Mucosa of descending colon (tissue), 3 donors: ENCODE measurements around the gene ERBB2. TPM values are rescaled to one million over a fixed set of nuclear protein-coding genes. Genes with fewer than 3 reads are reported as not detected.
"Not testable (repeated sequence)": the region's sequence is repeated elsewhere in the genome, so short reads cannot be mapped to it uniquely, and the experiment has no call there.

ENCODE experiments used
- ATAC-seq: fragments of 200-7000 bp; cut with Tn5 transposase; one replicate; pipeline ENCODE4 v1.9.1; 2020; ENCODE audit warnings: mild to moderate bottlenecking, moderate library complexity
- DNase-seq, 3 donors: peaks; one replicate each; pipeline ENCODE4 v3.0.0-alpha.2; 2020
- H3K36me3 ChIP-seq: fragments of 200-600 bp; one replicate; pipeline ENCODE4 v1.8.0; 2021; ENCODE audit warnings: low read depth, mild to moderate bottlenecking
- H3K4me1 ChIP-seq: fragments of 200-600 bp; one replicate; pipeline ENCODE4 v1.8.0; 2021; ENCODE audit warnings: low read depth, mild to moderate bottlenecking
- H3K4me3 ChIP-seq: fragments of 200-600 bp; one replicate; pipeline ENCODE4 v1.8.0; 2021; ENCODE audit warnings: mild to moderate bottlenecking
- H3K9me3 ChIP-seq: fragments of 200-600 bp; one replicate; pipeline ENCODE4 v1.8.0; 2021; ENCODE audit warnings: mild to moderate bottlenecking
- intact Hi-C, 2 donors: fragments of 100-400 bp; cut with DNase I in 1 of 2; cut with micrococcal nuclease in 1 of 2; formaldehyde crosslinking; loops; one replicate each; pipeline versions ENCODE4 v1.11.0 to v1.11.1; 2022; cut with DNase I, micrococcal nuclease
- total RNA-seq, 3 donors: library from RNA; stranded (reverse); fragmentation: NEBNext Ultra II Directional in 2 of 3; extraction: Animal tissue kit (Norgen Biotek cat#: 25700) in 2 of 3; gene quantifications; one replicate each; pipeline versions ENCODE4 v1.2.1 to v1.2.4, GENCODE V29; 2021 to 2023
- TF ChIP-seq, protein P1 (sequence below): fragments of 200-600 bp; IDR thresholded peaks from one replicate; pipeline ENCODE4 v1.8.0; 2022; ENCODE audit warnings: antibody characterized with exemption, mild to moderate bottlenecking
- donor health status: DM: no; HTN: no; CAD: no; lungs with moderate emphysema.
- donor health status: DM: no; HTN: no; CAD: no.
- donor health status: DM: no; HTN: yes; CAD: no.

ERBB2 gene
- total RNA-seq, 3 donors from 2014 or later = 104 to 284 (median 161) TPM

DNA sequence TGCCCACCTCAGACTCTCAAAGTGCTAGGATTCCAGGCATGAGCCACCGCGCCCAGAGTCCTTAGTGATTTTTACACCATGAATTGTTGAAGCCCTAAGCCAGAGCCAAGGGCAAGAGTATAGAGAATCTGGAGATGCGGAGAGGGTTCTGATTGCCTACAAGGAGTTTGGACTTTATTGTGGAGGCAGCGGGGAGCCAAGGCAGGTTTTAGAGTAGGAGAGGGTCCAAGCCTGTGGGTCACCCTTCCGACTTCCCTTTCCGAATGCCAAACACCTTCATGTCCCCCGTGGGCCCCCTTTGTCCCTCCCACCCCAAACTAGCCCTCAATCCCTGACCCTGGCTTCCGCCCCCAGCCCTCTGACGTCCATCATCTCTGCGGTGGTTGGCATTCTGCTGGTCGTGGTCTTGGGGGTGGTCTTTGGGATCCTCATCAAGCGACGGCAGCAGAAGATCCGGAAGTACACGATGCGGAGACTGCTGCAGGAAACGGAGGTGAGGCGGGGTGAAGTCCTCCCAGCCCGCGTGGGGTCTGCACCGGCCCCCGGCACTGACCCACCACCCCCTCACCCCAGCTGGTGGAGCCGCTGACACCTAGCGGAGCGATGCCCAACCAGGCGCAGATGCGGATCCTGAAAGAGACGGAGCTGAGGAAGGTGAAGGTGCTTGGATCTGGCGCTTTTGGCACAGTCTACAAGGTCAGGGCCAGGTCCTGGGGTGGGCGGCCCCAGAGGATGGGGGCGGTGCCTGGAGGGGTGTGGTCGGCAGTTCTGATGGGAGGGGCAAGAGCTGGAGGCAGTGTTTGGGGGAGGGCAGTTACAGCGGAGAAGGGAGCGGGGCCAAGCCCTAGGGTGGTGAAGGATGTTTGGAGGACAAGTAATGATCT lies 23.3 kb downstream of the ERBB2 start:
- H3K36me3 ChIP-seq = no peaks in the 10 kb centered on the region
- peak; percentile 77 for ATAC-seq
- H3K9me3 ChIP-seq = no peaks in the 10 kb centered on the region
- intact Hi-C loops = no loop called here
- peaks cover 4% of the 10 kb centered on the region for H3K4me1 ChIP-seq
- TF ChIP-seq, protein P1, sequence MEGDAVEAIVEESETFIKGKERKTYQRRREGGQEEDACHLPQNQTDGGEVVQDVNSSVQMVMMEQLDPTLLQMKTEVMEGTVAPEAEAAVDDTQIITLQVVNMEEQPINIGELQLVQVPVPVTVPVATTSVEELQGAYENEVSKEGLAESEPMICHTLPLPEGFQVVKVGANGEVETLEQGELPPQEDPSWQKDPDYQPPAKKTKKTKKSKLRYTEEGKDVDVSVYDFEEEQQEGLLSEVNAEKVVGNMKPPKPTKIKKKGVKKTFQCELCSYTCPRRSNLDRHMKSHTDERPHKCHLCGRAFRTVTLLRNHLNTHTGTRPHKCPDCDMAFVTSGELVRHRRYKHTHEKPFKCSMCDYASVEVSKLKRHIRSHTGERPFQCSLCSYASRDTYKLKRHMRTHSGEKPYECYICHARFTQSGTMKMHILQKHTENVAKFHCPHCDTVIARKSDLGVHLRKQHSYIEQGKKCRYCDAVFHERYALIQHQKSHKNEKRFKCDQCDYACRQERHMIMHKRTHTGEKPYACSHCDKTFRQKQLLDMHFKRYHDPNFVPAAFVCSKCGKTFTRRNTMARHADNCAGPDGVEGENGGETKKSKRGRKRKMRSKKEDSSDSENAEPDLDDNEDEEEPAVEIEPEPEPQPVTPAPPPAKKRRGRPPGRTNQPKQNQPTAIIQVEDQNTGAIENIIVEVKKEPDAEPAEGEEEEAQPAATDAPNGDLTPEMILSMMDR = no peak
- peak; percentile 64 to 80 (median 65) for DNase-seq
- H3K4me3 ChIP-seq = no peak overlapping the region

DNA sequence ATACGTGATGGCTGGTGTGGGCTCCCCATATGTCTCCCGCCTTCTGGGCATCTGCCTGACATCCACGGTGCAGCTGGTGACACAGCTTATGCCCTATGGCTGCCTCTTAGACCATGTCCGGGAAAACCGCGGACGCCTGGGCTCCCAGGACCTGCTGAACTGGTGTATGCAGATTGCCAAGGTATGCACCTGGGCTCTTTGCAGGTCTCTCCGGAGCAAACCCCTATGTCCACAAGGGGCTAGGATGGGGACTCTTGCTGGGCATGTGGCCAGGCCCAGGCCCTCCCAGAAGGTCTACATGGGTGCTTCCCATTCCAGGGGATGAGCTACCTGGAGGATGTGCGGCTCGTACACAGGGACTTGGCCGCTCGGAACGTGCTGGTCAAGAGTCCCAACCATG lies 24.9 kb downstream of the ERBB2 start:
- Histone ChIP-seq H3K36me3 (no peaks in the 10 kb centered on the region), H3K9me3 (no peaks in the 10 kb centered on the region), H3K4me3 (no peak overlapping the region), H3K4me1 (peaks cover 5% of the 10 kb centered on the region)
- intact Hi-C loops = no loop called here
- no peak for ATAC-seq
- DNase-seq = peak in 1 of 3 donors; percentile 46
- TF ChIP-seq, protein P1 = no peak

DNA sequence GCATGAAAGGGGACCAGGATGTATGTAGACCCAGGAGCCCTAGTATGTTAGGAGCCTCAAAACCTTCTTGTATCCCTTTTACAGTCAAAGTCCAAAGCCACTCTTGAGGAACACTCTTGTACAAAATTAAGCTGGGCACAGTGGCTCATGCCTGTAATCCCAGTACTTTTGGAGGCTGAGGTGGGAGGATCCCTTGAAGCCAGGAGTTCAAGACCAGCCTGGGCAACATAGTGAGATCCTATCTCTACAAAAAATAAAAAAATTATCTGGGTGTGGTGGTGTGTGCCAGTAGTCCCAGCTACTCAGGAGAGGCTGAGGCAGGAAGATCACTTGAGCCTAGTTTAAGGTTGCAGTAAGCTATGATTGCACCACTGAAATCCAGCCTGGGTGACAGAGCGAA lies 26.1 kb downstream of the ERBB2 start:
- ATAC-seq, H3K9me3 ChIP-seq, H3K36me3 ChIP-seq, H3K4me3 ChIP-seq, intact Hi-C loops, DNase-seq, H3K4me1 ChIP-seq: not testable (repeated sequence)

DNA sequence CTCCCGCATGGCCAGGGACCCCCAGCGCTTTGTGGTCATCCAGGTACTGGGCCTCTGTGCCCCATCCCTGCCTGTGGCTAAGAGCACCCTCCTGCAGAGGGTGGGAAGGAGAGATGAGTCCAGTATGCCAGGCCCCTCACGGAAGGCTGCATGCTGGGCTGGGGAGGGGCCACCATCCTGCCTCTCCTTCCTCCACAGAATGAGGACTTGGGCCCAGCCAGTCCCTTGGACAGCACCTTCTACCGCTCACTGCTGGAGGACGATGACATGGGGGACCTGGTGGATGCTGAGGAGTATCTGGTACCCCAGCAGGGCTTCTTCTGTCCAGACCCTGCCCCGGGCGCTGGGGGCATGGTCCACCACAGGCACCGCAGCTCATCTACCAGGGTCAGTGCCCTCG lies 26.8 kb downstream of the ERBB2 start:
- H3K4me1 ChIP-seq = peaks cover 7% of the 10 kb centered on the region
- intact Hi-C loops = no loop called here
- H3K9me3 ChIP-seq = no peaks in the 10 kb centered on the region
- no peaks in the 10 kb centered on the region for H3K36me3 ChIP-seq
- TF ChIP-seq, protein P1 = no peak
- ATAC-seq (no peak), DNase-seq (peak in 1 of 3 donors; percentile 44)
- no peak overlapping the region for H3K4me3 ChIP-seq

DNA sequence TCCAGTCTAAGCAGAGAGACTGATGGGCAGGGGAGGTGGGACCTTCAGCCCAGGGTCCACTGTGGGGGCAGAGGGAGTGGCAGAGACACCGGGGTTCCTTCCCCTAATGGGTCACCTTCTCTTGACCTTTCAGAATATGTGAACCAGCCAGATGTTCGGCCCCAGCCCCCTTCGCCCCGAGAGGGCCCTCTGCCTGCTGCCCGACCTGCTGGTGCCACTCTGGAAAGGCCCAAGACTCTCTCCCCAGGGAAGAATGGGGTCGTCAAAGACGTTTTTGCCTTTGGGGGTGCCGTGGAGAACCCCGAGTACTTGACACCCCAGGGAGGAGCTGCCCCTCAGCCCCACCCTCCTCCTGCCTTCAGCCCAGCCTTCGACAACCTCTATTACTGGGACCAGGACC lies 27.7 kb downstream of the ERBB2 start:
- H3K9me3 ChIP-seq = no peaks in the 10 kb centered on the region
- H3K36me3 ChIP-seq = no peaks in the 10 kb centered on the region
- DNase-seq (no peak), ATAC-seq (no peak)
- TF ChIP-seq, protein P1 = no peak
- peaks cover 7% of the 10 kb centered on the region for H3K4me1 ChIP-seq
- no peak overlapping the region for H3K4me3 ChIP-seq
- intact Hi-C loops = no loop called here

DNA sequence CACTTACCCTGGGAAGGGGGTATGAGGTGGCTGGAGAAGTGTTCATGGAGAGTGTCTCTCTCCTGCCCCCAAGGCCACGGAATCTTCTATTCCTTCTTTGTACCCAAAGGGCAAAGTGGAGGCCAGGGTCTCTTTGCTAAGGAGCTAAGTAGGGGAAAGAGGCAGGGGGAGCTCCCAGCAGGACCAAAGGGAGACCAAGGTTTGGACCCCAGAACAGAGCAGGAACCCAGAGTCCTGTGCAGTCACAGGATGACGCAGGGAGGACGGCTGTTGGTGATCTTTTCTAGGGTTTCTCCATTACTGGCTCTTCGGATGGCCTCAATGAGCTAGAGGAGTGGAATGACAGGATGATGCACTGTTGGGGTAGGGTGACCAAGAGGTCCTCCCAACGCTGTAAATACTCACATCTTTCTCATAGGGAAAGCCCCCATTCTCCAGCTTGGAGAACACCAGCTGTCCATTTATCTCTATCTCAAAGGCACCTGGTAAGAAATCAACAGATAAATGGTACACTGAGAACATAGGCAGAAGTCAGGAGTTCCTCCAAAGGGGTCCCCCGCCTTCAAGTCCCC lies 29.5 kb downstream of the ERBB2 start:
- H3K36me3 ChIP-seq = no peaks in the 10 kb centered on the region
- ATAC-seq (no peak), DNase-seq (no peak)
- no peaks in the 10 kb centered on the region for H3K9me3 ChIP-seq
- H3K4me1 ChIP-seq = peaks cover 7% of the 10 kb centered on the region
- intact Hi-C loops = no loop called here
- H3K4me3 ChIP-seq = no peak overlapping the region
- TF ChIP-seq, protein P1 = no peak
